HG02981 (cell line): ENCODE results near the gene TLCD1.
A peak's percentile ranks its signal among the peaks of the same experiment; 100 is the strongest.

Experiments used
- ATAC-seq: cut with Tn5 transposase; IDR thresholded peaks from one replicate; pipeline ENCODE4 v1.9.1; 2021; ENCODE audit warnings: mild to moderate bottlenecking, moderate library complexity; ENCODE audit not compliant: unreplicated experiment

Gene TLCD1

DNA sequence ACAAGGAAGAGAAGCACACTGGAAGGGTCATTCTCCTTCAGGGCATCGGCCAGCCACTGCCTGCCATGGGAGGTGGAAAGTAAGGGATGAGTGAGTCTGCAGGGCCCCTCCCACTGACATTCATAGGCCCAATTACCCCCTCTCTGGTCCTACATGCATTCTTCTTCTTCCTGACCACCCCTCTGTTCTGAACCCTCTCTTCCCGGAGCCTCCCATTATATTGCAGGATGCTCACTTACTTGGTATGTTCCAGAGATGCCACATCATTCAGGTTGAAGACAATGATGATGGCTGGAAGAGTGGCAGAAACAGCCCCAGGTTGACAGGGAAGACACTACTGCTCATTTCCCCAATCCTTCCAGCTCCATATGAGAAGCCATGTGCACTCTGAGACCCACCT, 10.8 kb downstream of the TLCD1 start:
- no peak for ATAC-seq

- ATAC-seq = no peak
These were observed 11.8 kb downstream of the TLCD1 start for GRCh38 chr17:28714281-28714680.

DNA sequence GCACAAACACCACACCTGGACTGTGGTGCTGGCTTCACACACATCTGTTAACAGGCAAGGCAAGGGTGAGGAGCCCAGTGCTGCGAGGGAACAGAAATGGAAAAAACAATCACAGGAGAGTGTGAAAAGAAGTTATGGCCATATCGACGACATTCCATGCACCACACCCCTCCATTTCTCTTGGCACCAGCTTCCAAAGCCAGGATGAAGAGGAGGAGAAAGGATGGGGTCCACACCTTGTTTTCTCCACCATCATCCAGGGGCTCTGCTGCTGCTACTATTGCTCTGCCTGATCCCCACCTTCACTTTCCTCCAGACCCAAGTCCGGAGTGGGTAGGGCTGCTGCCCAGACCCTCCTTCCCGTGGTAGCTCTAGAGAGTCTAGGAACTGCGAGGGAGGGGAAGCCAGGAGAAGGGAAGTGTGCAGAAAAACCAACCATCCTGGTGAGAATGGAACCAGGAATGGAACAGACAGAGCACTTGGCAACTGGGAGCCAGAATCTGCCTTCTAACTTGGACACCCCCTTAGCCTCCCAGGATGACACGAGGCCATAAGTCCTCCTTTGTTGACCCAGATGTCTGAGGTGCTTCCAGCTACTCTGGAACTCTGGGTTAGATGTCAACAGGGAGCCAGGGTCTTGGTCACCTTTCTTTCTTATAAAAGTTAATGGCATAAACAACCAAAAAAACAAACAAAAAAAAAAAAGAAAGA, 13.2 kb downstream of the TLCD1 start:
- ATAC-seq = no peak

- peak; percentile 31 for ATAC-seq
These were observed 13.9 kb downstream of the TLCD1 start for GRCh38 chr17:28712032-28712704.

DNA sequence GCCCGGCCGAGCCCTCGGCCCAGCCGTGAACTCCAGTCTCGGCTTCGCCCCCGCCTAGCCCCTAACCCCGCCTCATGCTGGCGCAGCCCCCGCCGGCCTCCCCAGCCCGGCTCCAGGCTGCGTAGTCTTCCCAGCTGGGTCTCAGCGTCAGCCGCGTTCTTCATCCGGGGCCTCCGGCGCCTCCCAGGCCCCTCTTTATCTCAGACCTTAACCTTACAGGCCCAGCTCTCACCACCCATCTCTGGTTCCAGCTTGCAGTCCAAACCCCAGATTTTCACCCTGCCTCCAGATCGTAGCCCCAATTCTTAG, 14.4 kb downstream of the TLCD1 start, which contains the start of gene PROCA1:
Gene PROCA1 (minus strand): TSS at position 166 of the 309 bp plus-strand sequence. CDS start 228 bp downstream, outside the sequence.
- ATAC-seq = peak; percentile 9

DNA sequence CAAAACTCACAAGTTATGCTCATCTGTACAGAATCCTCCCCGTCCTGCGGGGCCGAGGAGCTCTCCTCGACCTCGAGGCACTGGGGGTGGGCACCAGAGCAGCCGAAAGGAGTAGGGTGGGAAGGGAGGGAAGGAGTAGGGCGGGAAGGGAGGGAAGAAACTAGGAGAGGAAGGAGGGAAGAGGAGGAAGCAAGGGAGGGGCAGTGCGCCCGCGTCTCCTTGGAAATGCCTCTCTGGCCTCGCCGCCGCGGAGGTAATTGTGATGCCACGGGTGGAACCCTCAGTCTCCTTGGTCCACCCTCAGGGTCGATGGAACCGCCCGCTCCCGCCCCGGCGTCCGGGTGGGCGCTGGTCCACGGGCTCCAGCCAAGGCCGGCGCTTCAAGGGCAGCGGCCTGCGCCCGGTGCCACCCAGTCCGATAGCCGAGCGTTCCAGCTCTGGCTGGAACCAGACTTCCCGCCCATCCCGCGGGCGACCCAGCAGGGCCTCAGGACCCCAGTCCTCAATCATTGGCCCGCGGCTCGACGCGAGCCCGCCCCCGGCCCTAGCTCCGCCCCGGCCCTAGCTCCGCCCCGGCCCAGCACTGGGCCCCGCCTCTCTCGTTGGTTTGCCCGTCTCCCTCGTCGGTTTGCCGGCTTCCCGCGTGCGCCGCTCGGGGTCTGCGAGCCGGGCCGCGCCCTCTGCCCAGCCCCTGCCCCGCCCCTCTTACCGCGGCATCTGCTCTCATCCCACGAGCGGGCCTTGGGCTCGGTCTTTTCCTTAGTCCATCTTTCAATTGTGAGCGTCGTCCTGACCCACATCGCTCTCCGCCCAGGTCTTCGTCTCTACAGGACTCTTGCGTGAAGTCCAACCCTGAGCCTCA, 14.9 kb downstream of the TLCD1 start:
- ATAC-seq = peak; percentile 71

- ATAC-seq = no peak
These were observed 18.7 kb downstream of the TLCD1 start for GRCh38 chr17:28707339-28707720.

DNA sequence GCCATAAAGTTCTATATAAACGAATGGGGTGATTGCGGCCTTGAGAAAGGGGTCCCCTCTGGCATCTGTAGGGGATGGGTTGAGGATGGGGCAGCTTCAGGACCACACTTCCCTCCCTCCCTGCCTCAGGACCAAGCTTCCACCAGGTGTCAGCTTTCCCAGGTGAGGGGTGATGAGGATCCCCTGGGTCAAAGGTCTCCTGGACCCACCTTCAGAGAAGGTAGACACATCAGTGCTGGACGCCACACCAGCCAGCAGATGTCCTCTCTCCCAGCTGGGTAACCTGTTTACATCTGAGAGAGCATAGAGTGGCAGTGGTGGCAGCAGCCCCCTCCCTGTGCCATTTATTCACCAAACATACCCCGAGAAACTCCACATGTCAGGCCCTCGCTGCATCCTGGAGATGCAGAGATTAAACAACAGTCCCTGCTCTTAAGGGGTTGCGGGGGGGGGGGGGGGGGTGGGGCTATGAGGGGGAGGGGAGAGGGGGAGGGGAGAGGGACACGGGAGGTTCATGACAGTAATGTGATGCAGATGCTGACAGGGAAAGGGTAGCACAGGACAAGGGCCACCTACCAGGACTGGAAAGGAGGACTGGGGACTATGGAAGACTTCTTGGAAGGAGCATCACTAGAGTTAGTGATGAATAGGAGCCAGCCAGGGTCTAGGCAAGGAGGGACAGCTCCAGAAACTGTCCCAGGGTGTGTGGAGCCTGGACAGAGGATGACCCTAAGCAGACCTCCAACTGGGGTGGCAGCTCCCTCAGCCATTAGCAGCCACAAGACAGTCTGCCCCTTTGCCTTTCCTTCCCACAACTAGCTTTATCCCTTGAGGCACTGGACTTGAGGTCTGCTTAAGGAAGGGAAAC, 19.3 kb downstream of the TLCD1 start:
- no peak for ATAC-seq

DNA sequence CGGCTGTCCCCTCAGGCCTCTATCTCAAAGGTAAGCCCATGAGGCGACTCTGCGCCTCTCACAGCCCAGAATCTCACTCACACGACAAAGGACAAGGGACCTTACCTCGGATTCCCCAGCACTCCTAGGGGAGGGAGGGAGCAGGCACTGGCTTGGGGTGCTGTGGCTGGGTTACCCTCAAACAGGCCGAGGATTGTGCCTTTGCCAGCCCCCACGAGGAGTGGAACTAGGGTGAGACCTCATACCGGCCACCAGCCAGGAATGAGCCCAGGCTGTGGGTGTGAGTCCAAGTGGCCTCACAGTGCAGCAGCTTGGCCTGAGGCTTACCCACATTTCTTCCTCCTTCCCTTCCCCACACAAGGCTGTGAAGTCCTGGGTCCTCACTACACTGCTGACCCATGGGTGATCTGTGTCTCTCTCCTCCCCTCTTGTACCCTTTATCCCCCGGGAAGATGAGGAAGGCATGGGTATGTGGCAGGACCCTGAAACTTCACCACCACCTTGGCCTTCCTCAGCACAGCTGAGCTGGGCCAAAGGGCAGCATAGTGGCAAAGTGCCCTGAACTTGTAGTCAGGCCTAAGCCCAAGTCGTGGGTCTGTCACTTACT, 20.2 kb downstream of the TLCD1 start:
- ATAC-seq = no peak

DNA sequence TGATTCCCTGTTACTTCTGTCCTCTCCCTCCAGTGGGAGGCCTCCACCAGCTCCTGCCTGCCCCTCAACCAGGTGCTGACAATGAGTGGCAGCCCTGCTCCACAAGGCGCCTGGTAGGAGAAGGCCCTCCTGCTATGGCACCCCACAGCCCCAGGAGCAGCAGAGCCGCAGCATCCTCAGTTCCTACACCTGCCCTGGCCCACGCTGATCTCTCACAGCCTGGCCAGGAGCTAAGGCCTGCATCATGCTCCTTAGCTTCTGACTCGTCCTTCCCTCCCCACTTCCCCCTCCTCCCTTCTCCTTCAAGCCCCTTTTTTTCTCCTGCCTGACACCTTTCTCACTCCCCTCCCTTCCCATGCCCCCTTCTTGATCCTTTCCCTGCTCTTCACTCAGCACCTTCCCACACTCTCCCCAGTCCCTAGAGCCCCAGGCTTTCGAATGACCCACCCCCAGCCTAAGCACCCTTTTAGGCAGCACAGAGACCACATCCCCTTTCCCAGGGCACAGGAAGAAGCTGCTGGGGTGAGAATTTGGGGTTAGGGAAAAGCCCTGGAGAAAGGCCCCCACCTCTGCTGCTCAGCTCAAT, 20.9 kb downstream of the TLCD1 start:
- no peak for ATAC-seq

- ATAC-seq = no peak
These were observed 21.7 kb downstream of the TLCD1 start for GRCh38 chr17:28704219-28704858.

- ATAC-seq = no peak
These were observed 22.3 kb downstream of the TLCD1 start for GRCh38 chr17:28703552-28704218.

DNA sequence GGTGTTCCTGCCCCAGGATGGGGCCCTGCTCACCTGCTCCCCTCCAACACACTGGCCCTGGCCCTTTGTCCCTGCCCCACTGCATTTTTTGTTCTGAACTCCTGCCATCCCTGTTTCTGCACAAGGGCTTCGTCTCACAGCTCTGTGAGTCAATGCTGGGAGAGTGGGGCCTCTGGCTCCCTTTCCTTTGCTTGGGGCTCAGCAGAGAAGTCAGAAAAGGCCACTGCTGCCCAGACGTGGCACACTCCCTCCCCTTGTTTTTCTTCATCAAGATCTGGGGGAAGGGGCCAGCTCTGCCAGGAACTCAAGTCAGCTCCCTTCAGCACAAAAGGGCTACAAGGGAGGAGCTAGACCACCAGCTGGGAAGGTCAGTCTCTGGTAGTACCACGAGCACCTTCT, 23.3 kb downstream of the TLCD1 start:
- no peak for ATAC-seq

DNA sequence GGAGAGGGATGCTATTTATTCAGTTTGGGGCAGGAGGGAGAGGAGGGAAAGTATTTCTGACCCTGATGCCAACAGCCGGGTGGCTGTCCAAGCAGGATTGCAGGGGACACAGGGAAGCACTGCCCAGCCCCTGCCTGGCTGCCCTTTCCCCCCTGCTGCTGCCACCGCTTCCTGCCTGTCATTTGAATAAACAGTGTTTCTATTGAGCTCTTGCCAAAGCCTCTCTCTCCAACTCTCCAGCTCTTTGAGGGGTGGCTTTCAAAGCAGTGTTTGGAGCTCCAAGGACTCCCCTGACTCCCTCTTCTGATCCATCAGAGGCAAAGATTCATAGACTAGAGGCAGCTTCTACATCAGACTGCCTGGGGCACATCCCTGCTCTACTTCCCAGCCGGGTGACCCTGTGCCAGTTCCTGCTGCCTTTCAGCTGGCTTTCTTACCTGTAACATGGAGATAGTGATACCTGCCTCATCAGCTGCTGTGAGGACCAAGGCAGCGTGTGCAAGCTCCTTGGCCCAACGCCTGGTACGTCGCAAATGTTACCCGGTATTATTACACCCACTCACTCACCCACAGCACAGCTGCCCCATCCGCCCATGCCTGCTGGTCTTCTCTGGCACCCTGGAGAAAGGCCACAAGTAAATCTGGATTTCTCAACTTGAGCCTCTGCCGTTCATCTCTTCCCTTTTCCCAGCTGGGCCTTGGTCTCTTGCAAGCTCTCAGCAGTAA, 23.8 kb downstream of the TLCD1 start:
- ATAC-seq = no peak

DNA sequence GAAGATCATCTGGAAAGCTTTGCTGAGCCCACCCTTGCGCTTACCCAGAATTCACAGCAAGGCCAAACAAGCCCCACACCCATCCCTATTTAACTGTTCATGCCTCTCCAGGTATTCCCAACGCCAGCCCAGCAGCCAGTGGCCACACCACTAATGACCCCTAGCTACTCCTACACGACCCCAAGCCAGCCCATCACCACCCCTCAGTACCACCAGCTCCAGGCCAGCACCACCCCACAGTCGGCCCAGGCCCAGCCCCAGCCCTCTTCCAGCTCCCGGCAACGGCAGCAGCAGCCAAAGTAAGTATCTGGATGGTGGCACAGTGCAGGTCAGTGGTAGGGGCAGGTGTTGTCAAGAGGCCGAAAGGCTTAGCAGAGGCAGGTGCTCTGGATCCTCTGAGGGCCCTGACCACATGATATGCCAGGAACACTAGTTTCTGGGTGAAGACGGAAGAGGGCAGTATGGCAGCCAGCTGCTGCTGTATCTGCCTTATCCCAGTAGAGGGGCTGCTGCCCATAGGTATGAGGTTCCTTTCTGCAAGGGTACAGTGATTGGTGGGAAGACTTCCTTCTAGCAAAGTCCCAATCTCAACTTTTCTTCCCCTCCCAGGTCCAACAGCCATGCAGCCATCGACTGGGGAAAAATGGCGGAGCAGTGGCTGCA, 25.1 kb downstream of the TLCD1 start:
- no peak for ATAC-seq

- no peak for ATAC-seq
These were observed 25.8 kb downstream of the TLCD1 start for GRCh38 chr17:28700278-28700677.

DNA sequence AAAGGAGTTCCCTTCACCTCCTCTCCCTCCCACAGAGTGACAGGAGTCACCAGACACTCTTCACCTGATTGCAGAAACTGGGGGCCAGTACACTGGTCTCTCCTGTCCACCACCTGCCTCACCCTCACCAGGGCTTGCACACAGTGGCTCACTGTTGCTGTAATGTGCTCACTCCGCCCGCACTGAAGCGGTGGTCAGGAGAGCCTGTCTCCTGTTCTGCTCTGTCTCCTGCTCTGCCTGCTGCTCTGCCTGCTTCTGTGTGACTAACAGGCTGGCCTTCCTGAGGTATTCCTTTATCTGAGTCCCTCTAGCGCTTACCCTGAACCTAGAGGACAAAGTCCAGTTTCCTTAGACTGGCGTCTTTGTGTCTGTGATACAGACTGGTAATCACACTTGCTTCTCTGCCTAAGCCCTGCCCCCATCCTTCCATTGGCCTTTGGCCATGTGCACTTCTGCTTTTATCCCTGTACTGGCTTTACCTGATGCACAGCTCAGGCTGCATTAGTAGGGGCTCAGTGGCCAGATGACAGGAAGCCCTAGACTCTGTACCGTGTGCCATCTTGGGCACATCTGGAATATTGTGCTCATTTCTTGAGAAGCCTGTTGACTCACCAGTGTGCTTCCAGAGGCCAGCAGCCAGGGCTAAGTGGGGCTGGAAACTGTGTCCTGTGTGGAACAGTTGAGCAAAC, 27.6 kb downstream of the TLCD1 start:
- no peak for ATAC-seq
